Measurements from ENCODE around the gene COLEC11. TPM values are rescaled to one million over a fixed set of nuclear protein-coding genes. Genes with fewer than 3 reads are reported as not detected.

Gene COLEC11
- 10 to 100 TPM in 2 of 4 donors, 1 to 10 TPM in 2; 2.8 to 20.5 (median 9.1) TPM for total RNA-seq

DNA sequence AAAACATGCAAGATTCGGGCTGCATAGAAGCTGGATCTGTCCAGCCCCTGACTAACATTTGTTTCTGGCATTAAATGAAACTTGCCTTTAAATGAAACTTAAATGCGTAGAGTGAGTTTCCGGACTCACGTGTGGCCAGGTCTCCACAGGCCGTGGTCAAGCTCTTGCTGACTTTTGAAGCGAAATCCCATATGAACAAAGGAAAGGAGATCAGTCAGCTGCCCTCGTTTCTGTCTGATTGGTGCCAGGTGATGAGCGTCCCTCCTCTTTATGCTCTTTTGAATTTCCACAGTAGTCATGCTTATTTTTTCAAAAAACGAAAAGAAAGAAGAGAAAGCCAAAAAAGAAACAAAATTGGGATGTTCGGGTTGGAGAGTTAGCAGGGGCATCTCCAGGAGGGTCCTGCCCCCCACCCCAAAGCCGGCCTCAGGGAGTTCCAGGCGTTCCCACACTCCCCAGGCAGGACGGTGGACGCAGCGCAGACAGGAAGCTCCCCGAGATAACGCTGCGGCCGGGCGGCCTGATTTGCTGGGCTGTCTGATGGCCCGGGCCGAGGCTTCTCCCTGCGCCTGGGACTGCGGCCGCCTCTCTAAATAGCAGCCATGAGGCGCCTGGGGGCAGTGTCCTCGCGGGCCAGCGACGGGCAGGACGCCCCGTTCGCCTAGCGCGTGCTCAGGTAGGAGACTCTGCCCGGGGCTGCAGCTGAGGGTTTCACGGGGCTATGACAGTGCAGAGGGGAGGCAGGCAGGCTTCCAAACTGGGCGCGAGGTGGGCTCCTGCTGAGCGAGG lies at the start of gene COLEC11:
TSS of gene COLEC11 (plus strand) at position 620 of the 789 bp plus-strand sequence. CDS start 9,229 bp downstream, outside the sequence.
- H3K27ac ChIP-seq, result peak within 1 kb of the TSS in 1 of 3 donors; percentile 10
- no peaks in the 10 kb centered on the region for H3K27me3 ChIP-seq
- DNase-seq, result peak; percentile 20 to 35
- no peaks in the 10 kb centered on the region for H3K36me3 ChIP-seq
- 42 to 55% methylated on average over 22 to 40 of the region's 40 CpGs for WGBS, 2 donors
- intact Hi-C loops (cut with DNase I), result no loop called here
- no peaks in the 10 kb centered on the region for H3K9me3 ChIP-seq
- TF ChIP-seq, protein P1, sequence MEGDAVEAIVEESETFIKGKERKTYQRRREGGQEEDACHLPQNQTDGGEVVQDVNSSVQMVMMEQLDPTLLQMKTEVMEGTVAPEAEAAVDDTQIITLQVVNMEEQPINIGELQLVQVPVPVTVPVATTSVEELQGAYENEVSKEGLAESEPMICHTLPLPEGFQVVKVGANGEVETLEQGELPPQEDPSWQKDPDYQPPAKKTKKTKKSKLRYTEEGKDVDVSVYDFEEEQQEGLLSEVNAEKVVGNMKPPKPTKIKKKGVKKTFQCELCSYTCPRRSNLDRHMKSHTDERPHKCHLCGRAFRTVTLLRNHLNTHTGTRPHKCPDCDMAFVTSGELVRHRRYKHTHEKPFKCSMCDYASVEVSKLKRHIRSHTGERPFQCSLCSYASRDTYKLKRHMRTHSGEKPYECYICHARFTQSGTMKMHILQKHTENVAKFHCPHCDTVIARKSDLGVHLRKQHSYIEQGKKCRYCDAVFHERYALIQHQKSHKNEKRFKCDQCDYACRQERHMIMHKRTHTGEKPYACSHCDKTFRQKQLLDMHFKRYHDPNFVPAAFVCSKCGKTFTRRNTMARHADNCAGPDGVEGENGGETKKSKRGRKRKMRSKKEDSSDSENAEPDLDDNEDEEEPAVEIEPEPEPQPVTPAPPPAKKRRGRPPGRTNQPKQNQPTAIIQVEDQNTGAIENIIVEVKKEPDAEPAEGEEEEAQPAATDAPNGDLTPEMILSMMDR (IDR thresholded peaks at IDR 0.05), result peak in 1 of 6 experiments; percentile 28
- no peak for TF ChIP-seq POLR2A (IDR thresholded peaks at IDR 0.05)
- H3K4me3 ChIP-seq (replicated peaks in 1 of 3), result no peak within 1 kb of the TSS
- H3K4me1 ChIP-seq, result no peaks in the 10 kb centered on the region

DNA sequence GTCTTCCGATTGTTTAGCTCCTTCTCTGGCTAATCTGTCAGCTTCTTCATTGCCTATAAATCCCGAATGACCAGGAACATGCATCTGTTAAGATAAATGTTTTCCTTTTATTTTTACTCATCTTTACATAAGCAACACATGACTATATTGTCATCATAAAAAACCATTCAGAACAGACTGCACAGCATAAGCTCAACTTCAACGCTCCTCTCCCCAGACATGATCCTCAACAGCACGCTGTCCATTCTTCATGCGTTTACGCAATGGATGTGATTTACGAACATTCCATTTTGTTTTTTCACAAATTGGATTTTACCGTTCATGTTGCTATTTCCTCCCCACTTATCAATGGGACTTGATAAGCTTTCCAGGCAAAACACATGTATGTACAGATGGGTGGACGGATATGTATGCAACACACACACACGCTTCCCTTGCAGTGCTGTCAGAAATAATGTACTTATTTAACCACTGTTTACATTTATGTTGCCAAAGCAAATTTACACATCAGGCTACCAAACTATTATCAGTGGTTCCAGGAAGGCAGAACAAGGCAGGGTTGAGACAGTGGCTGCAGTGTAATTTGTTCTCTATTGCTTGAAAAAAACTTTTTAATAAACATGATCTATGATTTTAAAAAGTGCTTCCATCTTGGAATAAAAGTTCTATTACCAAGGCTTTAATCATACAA lies 49.0 kb upstream of the COLEC11 start:
- Histone ChIP-seq H3K27me3 (no peaks in the 10 kb centered on the region), H3K9me3 (no peaks in the 10 kb centered on the region), H3K4me1 (no peaks in the 10 kb centered on the region), H3K36me3 (peaks cover 63 to 83% of the 10 kb centered on the region in 2 donors), H3K4me3 (replicated peaks in 1 of 3) (no peak overlapping the region), H3K27ac (no peak overlapping the region)
- no peak for TF ChIP-seq POLR2A (IDR thresholded peaks at IDR 0.05)
- TF ChIP-seq, protein P1 (IDR thresholded peaks at IDR 0.05), result no peak
- 94 to 95% methylated on average over 10 of the region's 10 CpGs for WGBS, 2 donors
- intact Hi-C loops (cut with DNase I), result no loop called here
- no peak for DNase-seq

DNA sequence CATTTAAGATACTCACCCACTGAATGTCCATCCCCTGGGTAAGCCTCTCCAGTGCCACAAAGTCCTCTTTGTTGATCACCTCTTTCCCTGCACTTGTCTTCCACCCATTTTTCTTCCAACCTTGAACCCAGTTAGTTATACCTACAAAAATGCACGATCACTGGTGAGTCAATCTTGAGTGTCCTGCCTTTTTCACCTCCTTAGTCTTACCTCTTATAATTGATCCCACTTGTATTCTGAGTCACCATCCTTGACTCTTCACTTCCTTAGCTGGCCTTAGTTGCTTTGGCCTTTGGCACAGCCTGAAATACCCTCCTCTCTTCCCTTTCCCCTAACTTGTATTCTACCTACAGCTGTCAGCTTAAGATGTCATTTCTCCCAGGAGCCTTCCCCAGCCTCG lies 47.0 kb upstream of the COLEC11 start:
- Histone ChIP-seq H3K27ac (no peak overlapping the region), H3K36me3 (peaks cover 75 to 84% of the 10 kb centered on the region in 2 donors), H3K4me1 (no peaks in the 10 kb centered on the region), H3K27me3 (no peaks in the 10 kb centered on the region), H3K4me3 (replicated peaks in 1 of 3) (no peak overlapping the region), H3K9me3 (no peaks in the 10 kb centered on the region)
- intact Hi-C loops (cut with DNase I), result no loop called here
- TF ChIP-seq, protein P1 (IDR thresholded peaks at IDR 0.05), result no peak
- no peak for TF ChIP-seq POLR2A (IDR thresholded peaks at IDR 0.05)
- 91 to 95% methylated on average over 2 of the region's 2 CpGs for WGBS, 2 donors
- DNase-seq, result no peak

DNA sequence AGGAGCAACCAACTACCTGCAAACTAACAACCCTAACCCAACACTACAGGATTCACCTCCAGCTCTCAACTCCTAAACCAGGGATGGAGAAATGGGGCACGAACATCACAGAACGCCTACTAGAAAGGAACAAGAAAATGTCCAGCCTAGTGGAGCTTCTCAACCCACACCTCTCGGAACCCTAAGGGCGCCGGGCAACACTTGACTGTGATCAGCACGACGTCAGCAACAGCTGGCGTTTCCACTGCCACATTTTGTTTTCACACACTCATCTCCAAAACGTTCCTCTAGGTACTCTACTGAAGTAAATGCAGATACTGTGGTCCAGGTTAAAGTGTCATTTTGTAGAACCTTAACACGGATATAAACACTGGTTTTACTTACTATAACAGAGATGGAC lies 41.0 kb upstream of the COLEC11 start:
- no peak for DNase-seq
- H3K36me3 ChIP-seq, result peaks cover 53 to 58% of the 10 kb centered on the region in 2 donors
- H3K27ac ChIP-seq, result no peak overlapping the region
- intact Hi-C loops (cut with DNase I), result loop anchor here (10.0 kb wide), 1 partner anchor 101 kb away; the partner anchor contains the start of gene ALLC
- H3K4me1 ChIP-seq, result peaks cover 9 to 15% of the 10 kb centered on the region in 2 donors
- no peak overlapping the region for H3K4me3 ChIP-seq (replicated peaks in 1 of 3)
- no peaks in the 10 kb centered on the region for H3K27me3 ChIP-seq
- TF ChIP-seq POLR2A (IDR thresholded peaks at IDR 0.05), result no peak
- TF ChIP-seq, protein P1 (IDR thresholded peaks at IDR 0.05), result no peak
- H3K9me3 ChIP-seq, result no peaks in the 10 kb centered on the region
- 93 to 94% methylated on average over 10 of the region's 10 CpGs for WGBS, 2 donors
